ENCODE measurements around the gene ITPR2.

DNA sequence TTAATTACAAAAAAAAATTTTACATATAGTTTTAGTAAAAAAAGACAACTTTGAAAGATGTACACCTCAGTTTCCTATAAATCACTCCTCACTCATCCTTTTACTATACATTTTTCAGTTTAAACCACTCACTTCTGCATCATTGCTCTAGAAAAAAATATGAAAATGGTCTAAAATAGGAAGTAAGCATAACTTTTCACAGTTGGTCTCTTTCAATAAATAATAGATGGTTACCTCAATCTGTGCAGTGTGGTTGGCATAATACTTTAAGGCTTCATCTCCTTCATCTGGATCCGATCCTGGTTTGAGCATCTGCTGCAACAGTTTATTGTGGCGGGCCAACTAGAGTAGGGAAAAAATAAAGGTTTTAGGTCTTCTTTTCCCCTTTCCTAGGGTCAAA is 389.7 kb downstream of the ITPR2 start:
- TF ChIP-seq, protein P1, sequence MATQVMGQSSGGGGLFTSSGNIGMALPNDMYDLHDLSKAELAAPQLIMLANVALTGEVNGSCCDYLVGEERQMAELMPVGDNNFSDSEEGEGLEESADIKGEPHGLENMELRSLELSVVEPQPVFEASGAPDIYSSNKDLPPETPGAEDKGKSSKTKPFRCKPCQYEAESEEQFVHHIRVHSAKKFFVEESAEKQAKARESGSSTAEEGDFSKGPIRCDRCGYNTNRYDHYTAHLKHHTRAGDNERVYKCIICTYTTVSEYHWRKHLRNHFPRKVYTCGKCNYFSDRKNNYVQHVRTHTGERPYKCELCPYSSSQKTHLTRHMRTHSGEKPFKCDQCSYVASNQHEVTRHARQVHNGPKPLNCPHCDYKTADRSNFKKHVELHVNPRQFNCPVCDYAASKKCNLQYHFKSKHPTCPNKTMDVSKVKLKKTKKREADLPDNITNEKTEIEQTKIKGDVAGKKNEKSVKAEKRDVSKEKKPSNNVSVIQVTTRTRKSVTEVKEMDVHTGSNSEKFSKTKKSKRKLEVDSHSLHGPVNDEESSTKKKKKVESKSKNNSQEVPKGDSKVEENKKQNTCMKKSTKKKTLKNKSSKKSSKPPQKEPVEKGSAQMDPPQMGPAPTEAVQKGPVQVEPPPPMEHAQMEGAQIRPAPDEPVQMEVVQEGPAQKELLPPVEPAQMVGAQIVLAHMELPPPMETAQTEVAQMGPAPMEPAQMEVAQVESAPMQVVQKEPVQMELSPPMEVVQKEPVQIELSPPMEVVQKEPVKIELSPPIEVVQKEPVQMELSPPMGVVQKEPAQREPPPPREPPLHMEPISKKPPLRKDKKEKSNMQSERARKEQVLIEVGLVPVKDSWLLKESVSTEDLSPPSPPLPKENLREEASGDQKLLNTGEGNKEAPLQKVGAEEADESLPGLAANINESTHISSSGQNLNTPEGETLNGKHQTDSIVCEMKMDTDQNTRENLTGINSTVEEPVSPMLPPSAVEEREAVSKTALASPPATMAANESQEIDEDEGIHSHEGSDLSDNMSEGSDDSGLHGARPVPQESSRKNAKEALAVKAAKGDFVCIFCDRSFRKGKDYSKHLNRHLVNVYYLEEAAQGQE (IDR thresholded peaks at IDR 0.05; ENCODE audit: insufficient read depth in 1 of 2, low read depth in 2 of 2, low read length in 2 of 2): no peak
- TF ChIP-seq SIN3A (IDR thresholded peaks at IDR 0.05; ENCODE audit: borderline replicate concordance, insufficient read depth, low read length) (no peak), TAF1 (IDR thresholded peaks at IDR 0.05; ENCODE audit: borderline replicate concordance, insufficient read depth, low read length) (no peak), POLR2AphosphoS5 (IDR thresholded peaks at IDR 0.05; ENCODE audit: low read depth, low read length) (no peak)

Data from PFSK-1 (cell line).